Measurements from ENCODE around the gene FGD2. TPM values are rescaled to one million over a fixed set of nuclear protein-coding genes. Genes with fewer than 3 reads are reported as not detected.

Gene FGD2
- total and polyA plus RNA-seq, 2 of the 4 experiments (the other 2 are of a cell fraction): 0.07 TPM; not detected in 1

GRCh38 chr6:37041521-37041920 is 36.1 kb downstream of the FGD2 start:
- intact Hi-C loops (cut with micrococcal nuclease): no loop called here
- Histone ChIP-seq H3K79me1 (ENCODE audit: low read depth in 1 of 2, low read length in 2 of 2) (no peaks in the 10 kb centered on the region), H3K4me2 (ENCODE audit: low read depth, low read length) (no peak overlapping the region), H3K4me3 (ENCODE audit: insufficient read depth, low read depth, low read length) (no peak overlapping the region), H2AK9ac (replicated peaks; ENCODE audit: low read depth, low read length, poor library complexity) (no peak overlapping the region), H3K27ac (ENCODE audit: insufficient read depth, low read length) (no peak overlapping the region), H2AK5ac (ENCODE audit: low read depth, low read length) (no peak overlapping the region), H3K56ac (ENCODE audit: extremely low read depth, insufficient read depth, low read length) (no peak overlapping the region), H2BK120ac (ENCODE audit: low read depth, low read length) (no peak overlapping the region), H3K23ac (ENCODE audit: low read depth, low read length) (no peak overlapping the region), H4K5ac (ENCODE audit: low read depth, low read length) (no peak overlapping the region), H2BK20ac (ENCODE audit: low read depth, low read length) (no peak overlapping the region), H3K9ac (ENCODE audit: low read depth, low read length) (no peak overlapping the region), H3K9me3 (ENCODE audit: control insufficient read depth, insufficient read depth, low read length) (no peaks in the 10 kb centered on the region), H4K91ac (ENCODE audit: insufficient read depth, low read depth, low read length) (no peak overlapping the region), H4K20me1 (ENCODE audit: insufficient read depth, low read length) (no peaks in the 10 kb centered on the region), H3K4ac (ENCODE audit: low read depth, low read length) (no peak overlapping the region), H3K9me1 (ENCODE audit: insufficient read depth, low read length) (no peaks in the 10 kb centered on the region), H3K4me1 (ENCODE audit: control insufficient read depth, insufficient read depth, low read length) (no peaks in the 10 kb centered on the region; the same call in 1 of the 2 replicates), H2BK5ac (ENCODE audit: low read depth, low read length, poor library complexity, severe bottlenecking) (no peak overlapping the region), H2AFZ (replicated peaks; ENCODE audit: low read length, poor library complexity) (no peak overlapping the region), H3K18ac (ENCODE audit: low read depth, low read length) (no peak overlapping the region), H3K27me3 (ENCODE audit: control insufficient read depth, insufficient read depth, low read length) (peaks cover 6% of the 10 kb centered on the region), H4K8ac (ENCODE audit: low read depth in 2 of 2, low read length in 2 of 2) (no peak overlapping the region), H3K36me3 (ENCODE audit: control insufficient read depth, insufficient read depth, low read length) (no peaks in the 10 kb centered on the region), H3K14ac (replicated peaks; ENCODE audit: low read depth, low read length) (no peak overlapping the region), H2BK15ac (ENCODE audit: low read depth, low read length) (no peak overlapping the region)
- in situ Hi-C loops (cut with MboI; ENCODE audit: low sequenced_read_pairs): no loop called here
- POLR2A ChIA-PET (ENCODE audit: unreplicated experiment): no interaction called here
- dilution Hi-C loops (cut with HindIII; ENCODE audit: low sequenced_read_pairs, unreplicated experiment): no loop called here
- no CpG with 5 or more reads among the region's 6 CpGs for WGBS, 2 experiments (ENCODE audit: extremely low coverage in 2 of 2, insufficient read length in 1 of 2)
- no peak for TF ChIP-seq MAZ (IDR thresholded peaks at IDR 0.05; ENCODE audit: borderline replicate concordance, low read depth, low read length)
- TF ChIP-seq NFE2L2 (IDR thresholded peaks at IDR 0.05; ENCODE audit: low read depth, low read length): no peak
- TF ChIP-seq, protein P1, sequence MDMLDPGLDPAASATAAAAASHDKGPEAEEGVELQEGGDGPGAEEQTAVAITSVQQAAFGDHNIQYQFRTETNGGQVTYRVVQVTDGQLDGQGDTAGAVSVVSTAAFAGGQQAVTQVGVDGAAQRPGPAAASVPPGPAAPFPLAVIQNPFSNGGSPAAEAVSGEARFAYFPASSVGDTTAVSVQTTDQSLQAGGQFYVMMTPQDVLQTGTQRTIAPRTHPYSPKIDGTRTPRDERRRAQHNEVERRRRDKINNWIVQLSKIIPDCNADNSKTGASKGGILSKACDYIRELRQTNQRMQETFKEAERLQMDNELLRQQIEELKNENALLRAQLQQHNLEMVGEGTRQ (IDR thresholded peaks at IDR 0.05; ENCODE audit: low read depth, low read length): no peak
- TF ChIP-seq MXI1 (IDR thresholded peaks at IDR 0.05; ENCODE audit: borderline replicate concordance, low read depth, low read length): no peak
- no peak for TF ChIP-seq BHLHE40 (IDR thresholded peaks at IDR 0.05; ENCODE audit: low read depth, low read length)
- TF ChIP-seq RAD21 (IDR thresholded peaks at IDR 0.05; ENCODE audit: low read length): no peak
- no peak for TF ChIP-seq CHD1 (IDR thresholded peaks at IDR 0.05; ENCODE audit: low read depth, low read length)
- TF ChIP-seq RFX5 (IDR thresholded peaks at IDR 0.05; ENCODE audit: low read depth, low read length): no peak
- no peak for TF ChIP-seq FOS (IDR thresholded peaks at IDR 0.05; ENCODE audit: low read depth, low read length)
- TF ChIP-seq, protein P2, sequence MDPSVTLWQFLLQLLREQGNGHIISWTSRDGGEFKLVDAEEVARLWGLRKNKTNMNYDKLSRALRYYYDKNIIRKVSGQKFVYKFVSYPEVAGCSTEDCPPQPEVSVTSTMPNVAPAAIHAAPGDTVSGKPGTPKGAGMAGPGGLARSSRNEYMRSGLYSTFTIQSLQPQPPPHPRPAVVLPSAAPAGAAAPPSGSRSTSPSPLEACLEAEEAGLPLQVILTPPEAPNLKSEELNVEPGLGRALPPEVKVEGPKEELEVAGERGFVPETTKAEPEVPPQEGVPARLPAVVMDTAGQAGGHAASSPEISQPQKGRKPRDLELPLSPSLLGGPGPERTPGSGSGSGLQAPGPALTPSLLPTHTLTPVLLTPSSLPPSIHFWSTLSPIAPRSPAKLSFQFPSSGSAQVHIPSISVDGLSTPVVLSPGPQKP (IDR thresholded peaks at IDR 0.05; ENCODE audit: borderline replicate concordance, low read depth, low read length): no peak
- no peak for TF ChIP-seq CEBPB (IDR thresholded peaks at IDR 0.05; ENCODE audit: low read depth, low read length)
- no peak for TF ChIP-seq MAFK (IDR thresholded peaks at IDR 0.05; ENCODE audit: low read depth, low read length)
- no peak for TF ChIP-seq POLR2A (IDR thresholded peaks at IDR 0.05; ENCODE audit: low read depth, low read length)
- no peak for TF ChIP-seq RCOR1 (IDR thresholded peaks at IDR 0.05; ENCODE audit: insufficient replicate concordance, low read length)
- TF ChIP-seq SMC3 (IDR thresholded peaks at IDR 0.05; ENCODE audit: low read depth, low read length): no peak
- TF ChIP-seq CTCF (conservative IDR thresholded peaks at IDR 0.05; ENCODE audit: low read depth, low read length): no peak
- ATAC-seq (ENCODE audit: low read depth) (no peak), DNase-seq (no peak)
- CTCF ChIA-PET: no interaction called here
- BruUV-seq (replicated peaks): no TSS peak
